GM12875 (cell line): ENCODE results near the gene DLK1.

Experiments used
- H3K4me3 ChIP-seq: one replicate; pipeline ENCODE4 v1.5.1; 2011; ENCODE audit warnings: low read depth, low read length, control low read depth
- TF ChIP-seq, protein P1 (sequence below): IDR thresholded peaks from 2 replicates; pipeline ENCODE4 v1.5.1; 2011; ENCODE audit warnings: low read depth, mild to moderate bottlenecking, control low read depth, inconsistent platforms, low read length, moderate library complexity, borderline replicate concordance; ENCODE audit not compliant: insufficient read depth

The DLK1 gene

DNA sequence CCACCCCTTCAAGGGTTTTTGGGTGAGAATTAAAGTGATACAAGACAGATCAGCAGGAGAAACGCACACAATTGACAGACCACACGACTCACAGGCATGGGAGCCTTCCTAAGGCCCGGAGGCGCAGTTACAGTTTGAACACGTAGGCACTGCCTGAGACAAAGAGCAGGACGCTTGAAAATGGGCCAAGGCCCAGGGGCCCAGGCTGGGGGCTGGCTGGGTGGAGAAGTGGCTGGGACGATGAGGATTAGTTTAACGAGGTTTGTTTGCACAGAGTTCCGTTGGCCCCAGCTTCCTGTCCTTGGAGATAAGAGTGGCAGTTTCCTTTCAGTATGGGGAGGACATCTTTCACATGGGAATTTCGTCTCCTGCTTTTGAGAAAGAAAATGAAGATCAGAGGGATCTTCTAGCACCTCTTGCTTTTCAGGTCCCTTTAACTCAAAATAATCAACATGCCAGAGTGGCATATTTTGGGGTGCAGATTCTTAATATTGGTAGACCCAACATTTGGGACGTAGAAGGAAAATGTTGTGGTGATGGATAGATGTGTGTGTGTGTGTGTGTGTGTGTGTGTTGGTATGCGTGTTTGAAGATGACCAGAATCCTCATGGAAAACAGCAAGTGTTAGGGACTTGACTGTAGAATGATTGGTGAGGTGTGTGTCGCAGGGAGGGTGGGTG is 44.6 kb downstream of the DLK1 start:
- no peak overlapping the region for H3K4me3 ChIP-seq
- TF ChIP-seq, protein P1, sequence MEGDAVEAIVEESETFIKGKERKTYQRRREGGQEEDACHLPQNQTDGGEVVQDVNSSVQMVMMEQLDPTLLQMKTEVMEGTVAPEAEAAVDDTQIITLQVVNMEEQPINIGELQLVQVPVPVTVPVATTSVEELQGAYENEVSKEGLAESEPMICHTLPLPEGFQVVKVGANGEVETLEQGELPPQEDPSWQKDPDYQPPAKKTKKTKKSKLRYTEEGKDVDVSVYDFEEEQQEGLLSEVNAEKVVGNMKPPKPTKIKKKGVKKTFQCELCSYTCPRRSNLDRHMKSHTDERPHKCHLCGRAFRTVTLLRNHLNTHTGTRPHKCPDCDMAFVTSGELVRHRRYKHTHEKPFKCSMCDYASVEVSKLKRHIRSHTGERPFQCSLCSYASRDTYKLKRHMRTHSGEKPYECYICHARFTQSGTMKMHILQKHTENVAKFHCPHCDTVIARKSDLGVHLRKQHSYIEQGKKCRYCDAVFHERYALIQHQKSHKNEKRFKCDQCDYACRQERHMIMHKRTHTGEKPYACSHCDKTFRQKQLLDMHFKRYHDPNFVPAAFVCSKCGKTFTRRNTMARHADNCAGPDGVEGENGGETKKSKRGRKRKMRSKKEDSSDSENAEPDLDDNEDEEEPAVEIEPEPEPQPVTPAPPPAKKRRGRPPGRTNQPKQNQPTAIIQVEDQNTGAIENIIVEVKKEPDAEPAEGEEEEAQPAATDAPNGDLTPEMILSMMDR = no peak

DNA sequence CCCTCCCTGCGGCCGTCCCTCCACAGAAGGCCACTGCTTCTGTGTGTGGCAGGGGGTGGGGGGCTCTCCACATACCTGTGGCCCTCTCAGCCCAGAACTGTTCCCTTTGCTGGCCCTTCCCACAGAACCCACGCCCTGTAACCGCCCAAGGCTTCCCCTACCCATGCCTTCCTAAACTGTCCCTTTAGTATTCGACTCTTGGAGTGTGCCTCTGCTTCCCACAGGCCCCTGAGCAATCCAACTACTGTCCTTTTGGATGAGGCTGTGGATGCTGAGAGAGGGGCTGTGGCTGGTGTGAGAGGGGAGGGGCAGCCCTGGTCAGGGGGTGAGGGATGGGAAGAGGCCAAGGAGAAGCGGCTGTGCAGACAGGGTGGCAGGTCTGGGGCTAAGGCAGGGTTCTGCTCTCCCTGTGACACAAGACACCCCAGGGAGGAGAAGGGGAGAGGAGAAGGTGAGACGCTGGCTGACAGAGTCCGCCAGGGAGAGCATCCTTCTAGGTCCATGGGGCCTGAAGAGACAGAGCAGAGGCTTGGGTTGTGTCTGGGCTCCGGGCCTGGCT is 46.0 kb downstream of the DLK1 start:
- H3K4me3 ChIP-seq = no peak overlapping the region
- TF ChIP-seq, protein P1 = no peak

DNA sequence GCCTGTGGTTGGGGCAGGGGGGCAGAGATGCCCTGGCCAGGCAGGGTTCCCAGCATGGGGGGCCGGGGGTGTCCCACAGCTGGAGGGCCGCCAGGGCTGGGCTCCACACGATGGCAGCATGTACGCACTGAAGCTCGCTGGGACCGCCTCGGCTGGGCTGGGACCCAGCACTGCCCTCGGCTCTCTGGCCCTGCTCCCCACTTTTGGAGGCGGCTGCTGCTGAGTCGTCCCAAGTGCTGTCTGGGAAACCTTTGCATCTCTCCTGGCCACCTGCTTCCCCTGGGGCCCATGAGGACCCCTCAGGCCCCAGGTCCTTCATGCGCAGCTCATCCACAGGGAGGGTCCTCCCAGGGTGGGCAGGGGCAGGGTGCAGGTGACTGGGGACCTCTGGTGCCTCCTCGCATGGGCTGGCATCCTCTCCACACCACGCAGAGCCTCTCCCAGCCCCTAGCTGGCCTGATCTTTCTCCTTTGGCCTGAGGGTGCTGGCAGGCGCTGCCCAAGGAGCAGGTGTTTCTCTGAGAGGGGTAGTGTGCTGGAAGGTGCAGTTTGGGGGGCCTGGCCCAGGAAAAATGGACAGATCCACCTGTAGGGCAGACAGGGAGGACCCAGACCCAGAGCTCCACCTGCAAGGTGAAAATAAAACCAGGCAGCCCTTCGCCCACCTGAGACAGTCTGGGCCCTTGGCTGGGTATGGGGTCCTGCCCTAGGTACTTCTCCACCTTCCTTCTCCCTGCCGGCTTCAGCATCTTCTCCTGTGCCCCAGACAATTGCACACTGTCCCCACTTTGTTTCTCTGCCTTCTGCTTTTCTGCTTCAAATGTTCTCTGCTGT is 46.9 kb downstream of the DLK1 start:
- TF ChIP-seq, protein P1 = no peak
- H3K4me3 ChIP-seq = no peak overlapping the region

DNA sequence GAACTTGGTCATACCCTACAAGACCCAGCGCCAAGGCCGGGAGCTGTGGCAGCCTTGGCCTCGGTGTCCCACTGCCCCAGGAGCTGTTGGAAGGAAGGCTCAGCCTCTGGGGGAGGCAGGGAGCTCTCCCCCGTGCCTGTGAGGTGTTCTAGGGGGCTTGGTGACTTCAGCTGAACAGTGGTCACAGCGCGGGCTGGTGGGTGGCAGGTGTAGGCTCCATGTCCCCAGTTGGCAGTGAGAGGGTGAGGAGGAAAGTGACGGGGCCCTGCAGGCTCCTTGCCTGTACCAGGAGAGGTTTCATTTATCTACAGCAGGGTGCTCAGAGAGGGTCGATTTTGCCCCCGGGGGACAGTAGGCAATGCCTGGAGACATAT is 47.5 kb downstream of the DLK1 start:
- TF ChIP-seq, protein P1 = no peak
- H3K4me3 ChIP-seq = no peak overlapping the region

DNA sequence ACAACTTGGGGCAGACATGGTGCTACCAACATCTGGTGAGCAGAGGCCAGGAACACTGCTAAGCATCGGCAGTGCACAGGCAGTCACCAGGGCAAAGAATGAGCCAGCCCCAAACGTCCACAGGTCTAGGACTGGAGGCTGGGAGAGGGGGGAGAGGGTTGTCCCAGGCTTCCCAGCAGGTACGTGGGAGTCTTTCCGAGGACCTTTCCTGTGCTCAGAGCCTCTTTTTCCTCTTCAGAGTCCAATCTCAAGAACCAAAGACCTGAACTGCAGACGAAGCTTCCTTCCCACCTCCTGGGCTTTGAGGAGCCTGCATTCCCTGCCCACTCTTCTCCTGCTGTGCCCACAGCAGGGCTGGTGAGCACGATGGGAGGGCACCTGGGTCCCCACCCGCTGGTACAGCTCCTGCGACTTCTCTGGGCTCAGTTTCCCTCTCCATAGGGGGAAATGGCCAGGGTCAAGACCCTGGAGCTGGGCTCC is 48.7 kb downstream of the DLK1 start:
- TF ChIP-seq, protein P1 = no peak
- no peak overlapping the region for H3K4me3 ChIP-seq

DNA sequence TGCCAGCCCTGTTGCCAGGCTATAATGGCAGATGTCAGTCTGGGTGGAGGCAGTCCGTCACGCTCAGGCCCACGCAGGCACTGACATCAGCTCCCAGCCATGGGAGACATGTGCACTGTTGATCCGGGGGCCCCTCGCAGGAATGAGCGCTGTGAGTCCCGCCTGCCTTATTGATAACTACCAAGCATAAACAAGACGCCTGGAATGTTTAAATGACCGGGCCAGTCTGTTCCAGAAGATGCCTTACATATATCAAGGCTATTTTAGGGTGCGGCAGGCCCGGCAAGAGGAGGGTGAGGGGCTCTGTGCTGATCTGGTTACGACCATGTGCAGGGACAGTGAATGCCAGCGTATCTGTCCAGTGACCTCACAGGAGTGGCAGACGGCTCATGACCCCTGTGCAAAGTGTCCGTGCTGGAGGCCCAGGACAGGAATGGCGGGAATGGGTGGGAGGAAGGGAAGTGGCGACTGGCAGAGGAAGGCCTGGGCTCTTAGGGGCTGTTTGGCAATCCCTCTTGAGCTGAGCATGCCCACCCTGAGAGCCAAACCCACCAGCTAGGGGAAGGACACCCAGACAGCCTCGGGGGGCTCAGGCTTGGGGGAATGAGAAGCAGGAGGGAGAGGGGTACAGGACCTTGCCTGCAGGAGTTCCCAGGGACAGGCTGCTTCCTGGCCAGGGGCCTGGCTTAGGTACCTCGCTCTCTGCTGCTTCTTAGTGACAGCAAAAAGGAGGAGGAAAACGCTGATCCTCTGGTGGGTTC is 49.3 kb downstream of the DLK1 start:
- no peak overlapping the region for H3K4me3 ChIP-seq
- TF ChIP-seq, protein P1 = no peak
